ES-I3 (cell line): ENCODE measurements around the gene NDUFS5.
"Not testable (repeated sequence)": the region's sequence is repeated elsewhere in the genome, so short reads cannot be mapped to it uniquely, and the experiment has no call there.

ENCODE experiments used
- H3K36me3 ChIP-seq: 2 replicates; pipeline ENCODE4 v1.6.1; 2013; ENCODE audit warnings: mild to moderate bottlenecking, low read length, control low read depth, moderate library complexity; ENCODE audit not compliant: insufficient read depth
- H3K4me1 ChIP-seq: 2 replicates; pipeline ENCODE4 v1.6.1; 2013; ENCODE audit warnings: mild to moderate bottlenecking, control low read depth, low read length; ENCODE audit not compliant: insufficient read depth
- H3K9ac ChIP-seq: 2 replicates; pipeline ENCODE4 v1.6.1; 2013; ENCODE audit warnings: low read depth, mild to moderate bottlenecking, low read length, moderate library complexity
- H3K9me3 ChIP-seq: 2 replicates; pipeline ENCODE4 v1.6.1; 2013; ENCODE audit warnings: mild to moderate bottlenecking, low read length, moderate library complexity; ENCODE audit not compliant: control insufficient read depth, insufficient read depth

The NDUFS5 gene

GRCh38 chr1:39043513-39043912 lies 17.4 kb downstream of the NDUFS5 start:
- Histone ChIP-seq H3K4me1 (peaks cover 2% of the 10 kb centered on the region; the same call in 1 of the 2 replicates), H3K36me3 (peaks cover 15% of the 10 kb centered on the region), H3K9me3 (no peaks in the 10 kb centered on the region), H3K9ac (no peak overlapping the region)

GRCh38 chr1:39044762-39045161 lies 18.6 kb downstream of the NDUFS5 start:
- no peak overlapping the region for H3K9ac ChIP-seq
- H3K4me1 ChIP-seq: peaks cover 2% of the 10 kb centered on the region; the same call in 1 of the 2 replicates
- peaks cover 15% of the 10 kb centered on the region for H3K36me3 ChIP-seq
- no peaks in the 10 kb centered on the region for H3K9me3 ChIP-seq

- Histone ChIP-seq H3K4me1 (peaks cover 2% of the 10 kb centered on the region; the same call in 1 of the 2 replicates), H3K9me3 (no peaks in the 10 kb centered on the region), H3K36me3 (peaks cover 15% of the 10 kb centered on the region), H3K9ac (no peak overlapping the region)
These were observed 19.1 kb downstream of the NDUFS5 start for GRCh38 chr1:39045231-39045630.

GRCh38 chr1:39046613-39047210 lies 20.6 kb downstream of the NDUFS5 start:
- H3K9ac ChIP-seq: no peak overlapping the region
- peaks cover 11% of the 10 kb centered on the region; the same call in 1 of the 2 replicates for H3K36me3 ChIP-seq
- H3K9me3 ChIP-seq: no peaks in the 10 kb centered on the region
- H3K4me1 ChIP-seq: peaks cover 6% of the 10 kb centered on the region; the same call in 1 of the 2 replicates

GRCh38 chr1:39047374-39048229 lies 21.5 kb downstream of the NDUFS5 start:
- H3K36me3 ChIP-seq: peaks cover 11% of the 10 kb centered on the region; the same call in 1 of the 2 replicates
- H3K9me3 ChIP-seq: no peaks in the 10 kb centered on the region
- peaks cover 14% of the 10 kb centered on the region for H3K4me1 ChIP-seq
- H3K9ac ChIP-seq: no peak overlapping the region

DNA sequence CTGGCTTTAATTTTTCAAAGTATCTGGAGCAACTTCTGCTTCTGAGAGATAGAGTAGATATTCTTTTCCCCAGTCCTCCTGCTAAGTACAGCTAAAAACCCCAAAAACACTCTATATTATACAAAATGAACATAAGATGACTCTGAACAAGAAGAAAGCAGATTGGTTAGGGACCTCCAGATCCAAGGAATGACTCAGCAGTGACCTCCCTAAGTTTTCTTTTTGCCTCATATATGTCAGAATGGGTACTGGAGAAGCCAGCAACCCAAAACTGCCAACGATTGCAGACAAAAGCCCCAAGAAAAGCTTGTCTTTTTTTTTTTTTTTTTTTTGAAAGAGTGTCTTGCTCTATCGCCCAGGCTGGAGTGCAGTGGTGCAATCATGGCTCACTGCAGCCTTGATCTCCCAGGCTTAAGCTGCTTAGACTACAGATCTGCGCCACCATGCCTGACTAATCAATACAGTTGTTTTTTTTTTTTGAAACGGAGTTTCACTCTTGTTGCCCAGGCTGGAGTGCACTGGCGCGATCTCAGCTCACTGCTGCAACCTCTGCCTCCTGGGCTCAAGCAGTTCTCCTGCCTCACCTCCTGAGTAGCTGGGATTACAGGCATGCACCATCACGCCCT lies 22.7 kb downstream of the NDUFS5 start:
- Histone ChIP-seq H3K9ac (no peak overlapping the region), H3K4me1 (peaks cover 14% of the 10 kb centered on the region), H3K9me3 (no peaks in the 10 kb centered on the region), H3K36me3 (peaks cover 11% of the 10 kb centered on the region; the same call in 1 of the 2 replicates)

DNA sequence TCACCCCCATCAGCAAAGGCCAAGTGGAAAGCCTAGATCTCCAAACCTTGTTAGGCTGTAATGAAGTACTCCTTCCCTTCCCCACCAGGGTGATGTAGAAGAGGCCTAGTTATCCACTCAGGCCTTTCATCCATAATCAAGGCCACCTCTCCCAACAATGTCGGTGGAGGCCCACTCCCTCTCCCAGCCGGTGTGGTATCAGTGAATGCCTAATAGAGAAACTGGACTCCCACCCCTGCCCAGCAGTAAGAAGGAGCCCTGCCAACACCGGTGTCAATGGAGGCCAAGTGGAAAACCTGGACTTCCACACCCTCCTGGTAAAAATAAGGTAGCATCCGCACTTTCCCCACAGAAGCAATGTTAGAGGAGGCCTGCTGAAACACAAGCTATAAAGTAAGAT lies 23.9 kb downstream of the NDUFS5 start:
- no peak overlapping the region for H3K9ac ChIP-seq
- peaks cover 14% of the 10 kb centered on the region for H3K4me1 ChIP-seq
- H3K36me3 ChIP-seq: peaks cover 9% of the 10 kb centered on the region; the same call in 1 of the 2 replicates
- no peaks in the 10 kb centered on the region for H3K9me3 ChIP-seq

DNA sequence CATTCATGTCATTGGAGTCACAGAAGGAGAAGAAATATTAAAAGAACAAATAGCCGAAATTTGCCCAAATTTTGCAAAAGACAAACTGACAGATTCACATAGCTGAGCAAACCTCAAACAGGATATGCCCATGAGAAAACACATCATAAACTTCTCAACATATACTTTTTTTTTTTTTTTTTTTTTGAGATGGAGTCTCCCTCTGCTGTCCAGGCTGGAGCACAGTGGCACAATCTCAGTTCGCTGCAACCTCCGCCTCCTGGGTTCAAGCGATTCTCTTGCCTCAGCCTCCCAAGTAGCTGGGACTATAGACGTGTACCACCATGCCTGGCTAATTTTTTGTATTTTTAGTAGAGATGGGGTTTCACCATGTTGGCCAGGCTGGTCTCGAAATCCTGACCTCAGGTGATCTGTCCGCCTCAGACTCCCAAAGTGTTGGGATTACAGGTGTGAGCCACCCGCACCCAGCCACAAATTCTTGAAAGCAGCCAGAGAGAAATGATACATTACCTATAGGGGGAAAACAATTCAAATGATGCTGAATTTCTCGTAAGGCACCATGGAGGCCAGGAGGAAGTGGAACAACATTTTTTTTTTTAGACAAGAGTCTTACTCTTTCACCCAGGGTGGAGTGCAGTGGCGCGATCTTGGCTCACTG lies 25.2 kb downstream of the NDUFS5 start:
- H3K36me3 ChIP-seq, H3K9ac ChIP-seq, H3K9me3 ChIP-seq: not testable (repeated sequence)
- H3K4me1 ChIP-seq: peaks cover 14% of the 10 kb centered on the region

- H3K9me3 ChIP-seq: no peaks in the 10 kb centered on the region
- no peak overlapping the region for H3K9ac ChIP-seq
- H3K4me1 ChIP-seq: peaks cover 14% of the 10 kb centered on the region
- peaks cover 4% of the 10 kb centered on the region; the same call in 1 of the 2 replicates for H3K36me3 ChIP-seq
These were observed 25.8 kb downstream of the NDUFS5 start for GRCh38 chr1:39051956-39052355.

GRCh38 chr1:39055213-39055710 lies 29.1 kb downstream of the NDUFS5 start:
- H3K36me3 ChIP-seq, H3K9ac ChIP-seq, H3K9me3 ChIP-seq: not testable (repeated sequence)
- peaks cover 11% of the 10 kb centered on the region for H3K4me1 ChIP-seq

- H3K9ac ChIP-seq, H3K36me3 ChIP-seq, H3K9me3 ChIP-seq, H3K4me1 ChIP-seq: not testable (repeated sequence)
These were observed 35.4 kb downstream of the NDUFS5 start for GRCh38 chr1:39061516-39061915.

DNA sequence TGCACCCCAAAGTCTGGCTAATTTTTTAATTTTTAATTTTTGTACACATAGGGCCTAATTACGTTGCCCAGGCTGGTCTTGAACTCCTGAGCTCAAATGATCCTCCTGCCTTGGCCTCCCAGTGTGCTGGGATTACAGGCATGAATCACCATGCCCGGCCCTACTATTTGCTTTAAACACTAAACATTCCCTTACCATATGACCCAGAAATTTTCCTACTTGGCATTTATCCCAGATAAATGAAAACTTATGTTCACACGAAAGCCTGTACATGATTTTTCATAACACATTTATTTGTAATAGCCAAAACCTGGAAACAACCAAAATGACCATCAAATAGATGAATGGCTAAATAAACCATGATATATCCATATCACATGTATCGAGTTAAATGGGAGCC lies 35.8 kb downstream of the NDUFS5 start:
- Histone ChIP-seq H3K36me3 (no peaks in the 10 kb centered on the region; the same call in none of the 2 replicates), H3K9ac (no peak overlapping the region), H3K4me1 (no peaks in the 10 kb centered on the region), H3K9me3 (no peaks in the 10 kb centered on the region)

GRCh38 chr1:39063191-39063590 lies 37.0 kb downstream of the NDUFS5 start:
- Histone ChIP-seq H3K9ac (no peak overlapping the region), H3K4me1 (no peaks in the 10 kb centered on the region), H3K36me3 (no peaks in the 10 kb centered on the region; the same call in 1 of the 2 replicates), H3K9me3 (no peaks in the 10 kb centered on the region)

GRCh38 chr1:39063775-39064174 lies 37.6 kb downstream of the NDUFS5 start:
- Histone ChIP-seq H3K9me3 (no peaks in the 10 kb centered on the region), H3K4me1 (no peaks in the 10 kb centered on the region), H3K9ac (no peak overlapping the region), H3K36me3 (no peaks in the 10 kb centered on the region; the same call in 1 of the 2 replicates)
